DND-41 (cell line): ENCODE data around the gene KCTD21.

Source experiments
- CTCF ChIP-seq: IDR thresholded peaks from 2 replicates; pipeline ENCODE4 v1.5.1; 2012; ENCODE audit warnings: borderline replicate concordance, low read length, moderate library complexity, mild to moderate bottlenecking; ENCODE audit not compliant: poor library complexity, severe bottlenecking; ENCODE audit errors: extremely low read depth
- EZH2 ChIP-seq: IDR thresholded peaks from 3 replicates; pipeline ENCODE4 v1.6.1; 2012; ENCODE audit warnings: borderline replicate concordance, low read depth, mild to moderate bottlenecking, moderate library complexity, low read length, inconsistent platforms; ENCODE audit not compliant: severe bottlenecking

GRCh38 chr11:78181185-78181584 is 7.2 kb downstream of the KCTD21 start:
- no peak for TF ChIP-seq CTCF
- no peak for TF ChIP-seq EZH2
